ENCODE measurements around the gene JAKMIP1.
A peak's percentile ranks its signal among the peaks of the same experiment; 100 is the strongest.

The JAKMIP1 gene

DNA sequence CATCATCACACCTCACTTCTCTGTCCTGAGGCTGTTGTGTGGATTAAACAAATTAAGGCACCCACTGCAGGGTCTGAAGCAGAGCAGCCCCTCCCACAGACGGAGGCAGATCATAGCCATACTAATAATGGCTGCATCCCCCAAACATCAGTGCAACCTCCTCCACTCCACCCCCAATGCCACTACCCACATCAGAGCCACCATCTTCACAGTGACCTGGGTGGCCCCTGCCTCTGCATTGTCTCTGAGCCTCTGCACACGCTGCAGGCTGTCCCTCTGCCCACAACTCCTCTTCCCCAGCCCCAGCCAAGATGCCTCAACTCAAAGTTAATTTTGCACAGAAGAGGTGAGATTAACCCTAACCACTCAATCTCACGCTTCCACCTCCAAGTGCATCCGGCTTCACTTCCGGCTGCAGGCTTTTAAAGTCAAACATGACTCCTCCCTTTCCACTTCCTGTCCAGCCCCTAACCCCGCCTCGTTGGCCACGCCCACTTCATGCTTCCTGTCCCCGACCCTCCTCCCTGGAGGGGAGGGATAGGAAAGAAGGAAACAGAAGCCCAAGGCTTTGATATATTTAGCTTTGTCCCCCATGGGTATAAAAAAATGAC lies 22.7 kb downstream of the JAKMIP1 start:
- DNase-seq = no peak

DNA sequence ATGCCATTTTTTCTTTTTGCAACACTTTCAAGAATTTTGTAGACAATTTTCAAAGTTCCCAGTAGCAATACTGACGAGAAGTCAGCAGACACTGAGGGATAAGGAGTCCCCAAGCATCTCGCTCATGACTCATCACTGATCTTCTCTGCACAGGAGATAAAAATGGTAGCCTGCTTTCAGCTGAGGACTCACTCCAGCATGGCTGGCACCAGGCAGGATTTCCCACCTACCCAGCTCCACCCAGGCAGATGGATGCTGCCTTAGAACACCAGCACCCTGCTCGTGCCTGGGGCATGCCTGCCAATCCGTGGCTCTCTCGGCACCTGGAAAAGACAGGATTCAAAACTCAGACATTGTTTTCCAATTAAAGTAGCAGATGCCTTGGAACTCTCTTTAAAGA lies 24.9 kb downstream of the JAKMIP1 start:
- no peak for DNase-seq

DNA sequence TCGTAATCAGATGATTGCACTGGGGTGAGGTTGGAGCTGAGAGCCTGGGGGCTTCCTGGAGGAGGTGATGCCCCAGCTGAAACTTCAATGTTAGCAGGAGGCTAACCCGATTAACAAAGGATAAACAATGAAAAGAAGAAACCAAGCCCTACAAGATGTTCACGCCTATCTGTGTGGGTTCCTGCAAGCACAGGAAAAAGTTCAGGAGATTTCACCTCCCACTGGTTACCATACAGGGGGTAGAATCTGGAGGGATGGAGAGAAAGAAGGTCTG lies 27.5 kb downstream of the JAKMIP1 start:
- DNase-seq = no peak

DNA sequence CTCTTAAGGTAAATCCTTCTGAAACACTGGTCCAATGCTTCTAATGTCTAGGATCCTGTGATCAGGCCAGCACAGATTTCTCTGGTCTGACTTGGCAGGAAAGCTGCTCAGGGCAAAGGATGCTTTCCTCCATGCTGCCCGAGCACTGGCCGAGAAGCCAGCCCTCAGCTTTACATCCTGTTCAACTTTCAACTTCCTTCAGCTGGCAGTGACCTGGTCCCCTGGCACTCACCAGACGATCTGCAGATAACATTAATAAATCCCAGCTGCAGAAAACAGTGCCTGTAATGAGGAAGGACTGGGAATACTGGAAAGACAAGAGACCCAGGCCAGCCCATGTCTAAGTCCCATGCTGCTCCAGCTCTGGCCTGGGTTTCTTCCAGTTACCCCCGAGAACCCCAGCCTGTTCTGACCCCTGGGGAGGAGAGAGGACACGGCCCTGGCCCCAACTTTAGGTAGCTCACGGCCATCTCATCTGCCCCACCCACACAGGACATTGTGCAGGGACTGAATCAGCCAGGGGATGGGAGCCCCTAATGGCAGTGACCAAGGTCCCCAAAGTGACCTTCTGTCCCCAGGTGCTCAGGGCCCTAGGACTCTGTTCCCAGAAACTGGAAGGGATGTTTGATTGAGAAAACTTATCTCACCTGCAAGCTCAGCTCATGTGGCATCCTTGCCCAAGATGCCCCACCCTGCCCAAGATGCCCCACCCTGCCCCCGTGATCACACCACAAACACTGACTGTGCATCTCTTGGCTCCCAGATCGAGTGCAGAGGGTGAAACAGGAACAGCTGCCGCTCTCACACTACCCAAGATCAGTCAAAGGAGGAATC lies 28.0 kb downstream of the JAKMIP1 start:
- DNase-seq = no peak

DNA sequence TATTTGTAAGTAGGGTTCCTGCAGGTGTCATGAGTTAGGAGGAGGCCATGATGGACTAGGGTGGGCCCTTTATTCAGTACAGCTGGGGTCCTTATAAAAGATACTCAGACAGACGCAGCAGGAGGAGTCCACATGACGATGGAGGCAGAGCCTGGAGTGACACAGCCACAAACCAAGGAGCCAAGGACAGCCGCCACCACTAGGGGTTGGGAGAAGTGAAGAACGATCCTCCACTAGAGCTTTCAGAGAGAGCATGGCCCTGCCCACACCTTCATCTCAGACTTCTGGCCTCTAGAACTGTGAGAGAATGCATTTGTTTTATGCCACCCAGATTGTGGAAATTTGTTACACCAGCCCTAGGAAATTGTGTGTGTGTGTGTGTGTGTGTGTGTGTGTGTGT lies 31.1 kb downstream of the JAKMIP1 start:
- DNase-seq = no peak

DNA sequence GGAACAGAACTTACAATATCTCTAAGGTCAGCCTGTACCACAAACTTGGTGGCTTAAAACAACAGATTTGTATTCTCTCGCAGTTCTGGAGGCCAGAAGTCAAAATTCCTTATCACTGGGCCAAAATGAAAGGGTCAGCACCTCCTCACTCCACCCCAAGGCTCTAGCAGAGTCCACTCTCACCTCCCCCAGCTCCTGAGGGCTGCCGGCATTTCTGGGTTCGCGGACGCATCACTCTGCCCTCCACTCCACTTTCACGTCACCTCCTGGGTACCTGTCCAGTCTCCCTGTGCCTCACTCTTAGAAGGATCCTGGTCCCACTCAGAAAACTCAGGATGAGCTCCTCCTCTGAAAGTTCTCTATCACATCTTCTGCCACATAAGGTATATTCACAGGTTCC lies 34.6 kb downstream of the JAKMIP1 start:
- DNase-seq = no peak

DNA sequence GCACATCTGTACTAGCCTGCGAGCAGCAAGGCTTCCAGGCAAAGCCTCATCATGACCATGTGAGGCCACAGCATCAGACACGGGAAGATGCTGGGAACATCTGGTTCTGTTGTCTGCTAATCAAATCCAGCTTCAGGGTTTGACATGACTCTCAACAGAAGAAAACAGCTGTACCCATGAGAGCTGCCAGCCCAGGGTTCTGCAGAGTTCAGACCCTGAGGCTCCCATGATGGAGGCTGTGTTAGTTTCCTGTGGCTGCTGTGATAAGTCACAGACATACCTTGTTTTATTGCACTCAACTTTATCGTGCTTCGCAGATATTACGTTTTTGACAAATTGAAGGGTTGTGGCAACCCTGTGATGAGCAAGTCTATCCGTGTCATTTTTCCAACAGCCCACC lies 37.5 kb downstream of the JAKMIP1 start:
- no peak for DNase-seq

DNA sequence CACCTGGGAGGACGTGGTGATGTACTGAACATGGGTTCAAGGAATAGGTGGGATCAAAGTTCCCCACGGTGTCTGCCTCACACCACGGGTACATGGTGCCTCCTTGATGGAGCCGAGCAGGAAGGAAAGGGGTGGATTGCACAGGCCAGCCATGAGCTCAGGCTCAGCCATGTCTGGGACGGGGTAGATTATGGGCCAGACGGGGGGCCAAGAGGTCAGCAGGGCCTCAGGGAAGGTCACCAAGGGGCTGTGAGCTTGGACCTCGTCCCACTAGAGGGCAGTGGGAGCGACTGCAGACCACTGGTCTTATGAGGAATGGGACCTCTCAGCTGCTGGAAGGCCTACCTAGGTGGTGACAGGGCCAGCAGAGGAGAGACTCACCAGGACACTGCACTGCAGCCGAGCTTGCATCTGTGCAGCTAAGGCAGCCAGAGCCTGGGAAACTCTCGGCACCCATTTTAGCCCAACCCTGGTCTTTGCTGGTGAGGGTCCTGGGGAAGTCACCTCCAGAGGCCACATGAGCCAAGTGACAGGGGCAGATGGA lies 38.4 kb downstream of the JAKMIP1 start:
- no peak for DNase-seq

DNA sequence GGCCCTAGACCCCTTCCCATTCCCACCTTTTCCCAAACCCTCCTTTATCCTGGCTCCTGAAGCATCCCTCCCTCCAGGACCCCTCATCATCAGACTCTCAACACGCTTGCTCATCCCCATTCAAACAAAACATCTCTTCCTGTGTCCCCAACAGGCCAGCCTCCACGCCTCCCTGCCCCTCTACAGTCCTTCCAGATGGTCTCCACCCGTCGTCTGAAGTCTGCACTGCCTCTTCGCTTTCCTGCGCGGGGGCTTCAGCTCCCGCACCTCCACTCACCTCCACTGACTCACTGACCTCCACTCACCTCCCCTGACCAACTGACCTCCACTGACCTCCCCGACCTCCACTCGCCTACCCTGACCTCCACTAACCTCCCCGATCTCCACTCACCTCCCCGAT lies 39.8 kb downstream of the JAKMIP1 start:
- no peak for DNase-seq

DNA sequence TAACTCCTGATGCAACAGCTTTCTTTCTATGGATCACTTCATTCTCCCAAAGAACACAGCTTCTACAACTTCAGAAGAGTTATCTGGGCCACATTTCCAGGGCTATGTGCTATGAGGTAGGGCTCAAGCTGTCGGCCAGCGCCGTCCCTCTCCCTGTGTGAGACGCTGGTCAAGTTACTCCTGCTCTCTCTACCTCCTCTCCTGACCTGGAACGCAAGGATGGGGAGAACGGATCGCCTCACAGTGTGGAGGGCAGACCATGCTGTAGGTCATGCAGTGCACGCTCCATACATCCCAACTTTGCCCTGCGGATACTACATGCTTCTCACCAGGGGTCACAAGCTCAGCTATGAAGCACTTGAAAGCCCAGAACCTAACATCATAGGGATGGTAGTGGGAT lies 42.4 kb downstream of the JAKMIP1 start:
- DNase-seq = no peak

DNA sequence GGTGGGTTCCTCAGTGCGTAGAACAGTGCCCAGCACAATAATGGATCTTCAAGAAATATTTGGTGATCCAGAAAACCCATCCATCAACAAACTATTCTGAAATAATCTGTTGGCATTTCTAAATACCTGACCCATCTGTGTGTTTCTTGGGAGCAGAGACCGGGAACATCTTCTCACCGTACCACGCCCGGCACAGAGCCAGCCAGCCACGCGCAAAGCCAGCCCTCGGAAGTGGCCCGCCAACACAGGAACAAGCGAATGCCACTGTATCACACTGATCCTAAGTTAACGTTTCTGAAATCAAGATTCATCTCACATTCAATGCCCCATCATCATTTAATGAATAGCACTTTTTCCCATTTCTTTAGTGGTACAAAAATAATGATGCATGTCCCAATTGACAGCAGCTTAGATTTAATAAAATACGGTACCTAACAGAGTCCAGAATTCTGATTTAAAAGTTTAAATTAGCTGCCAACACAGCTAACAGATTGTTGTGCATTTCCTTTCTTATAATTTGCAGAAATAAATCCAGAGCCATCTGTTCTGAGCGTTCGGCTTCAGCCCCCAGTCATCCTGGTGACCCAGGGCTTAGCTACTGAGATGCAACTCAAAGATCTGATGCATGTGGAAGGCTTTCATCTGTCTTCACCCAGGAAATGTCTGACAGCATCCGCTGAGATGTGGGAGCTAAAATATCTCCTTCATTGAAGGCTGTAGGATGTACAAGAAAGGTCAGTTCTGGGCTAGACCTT lies 44.2 kb downstream of the JAKMIP1 start:
- DNase-seq = no peak

DNA sequence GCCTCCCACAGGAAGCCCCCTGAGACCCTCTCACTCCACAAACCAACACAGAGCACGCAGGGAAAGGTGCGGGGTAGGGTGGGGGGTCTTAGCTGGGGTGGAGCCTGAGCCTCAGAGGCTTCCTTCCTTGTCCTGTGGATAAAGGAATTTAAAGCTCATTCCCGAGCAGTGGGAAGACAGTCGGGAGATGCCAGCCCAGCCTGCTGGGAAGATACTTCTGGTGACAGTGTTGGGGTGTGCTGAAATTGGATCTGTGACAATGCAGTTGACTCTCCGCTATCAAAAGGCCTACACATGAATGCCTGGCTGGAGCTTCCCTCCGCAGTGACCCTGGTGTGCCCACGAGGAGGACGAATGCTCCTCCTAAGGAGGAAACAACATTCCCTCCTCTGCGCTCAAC lies 45.5 kb downstream of the JAKMIP1 start:
- no peak for DNase-seq

DNA sequence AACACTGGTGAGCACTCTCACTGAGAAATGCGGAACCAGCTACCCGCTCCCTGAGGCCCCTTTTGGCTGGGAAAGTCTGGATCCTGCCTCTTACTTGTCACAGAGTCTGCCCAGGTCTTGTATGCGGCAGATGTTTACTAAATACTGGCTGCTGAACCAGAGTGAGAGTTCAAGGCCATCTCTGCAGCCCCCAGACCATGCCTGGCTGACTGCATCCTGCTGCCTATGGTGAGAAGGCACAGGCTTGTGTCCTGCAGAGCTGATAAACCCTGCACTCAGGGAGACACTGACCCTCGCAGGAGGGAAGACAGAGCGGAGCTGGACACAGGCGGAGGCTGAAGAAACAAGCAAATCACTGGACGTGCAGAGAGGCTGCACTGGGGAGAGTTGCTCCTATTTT lies 46.5 kb downstream of the JAKMIP1 start:
- peak; percentile 35 for DNase-seq

DNA sequence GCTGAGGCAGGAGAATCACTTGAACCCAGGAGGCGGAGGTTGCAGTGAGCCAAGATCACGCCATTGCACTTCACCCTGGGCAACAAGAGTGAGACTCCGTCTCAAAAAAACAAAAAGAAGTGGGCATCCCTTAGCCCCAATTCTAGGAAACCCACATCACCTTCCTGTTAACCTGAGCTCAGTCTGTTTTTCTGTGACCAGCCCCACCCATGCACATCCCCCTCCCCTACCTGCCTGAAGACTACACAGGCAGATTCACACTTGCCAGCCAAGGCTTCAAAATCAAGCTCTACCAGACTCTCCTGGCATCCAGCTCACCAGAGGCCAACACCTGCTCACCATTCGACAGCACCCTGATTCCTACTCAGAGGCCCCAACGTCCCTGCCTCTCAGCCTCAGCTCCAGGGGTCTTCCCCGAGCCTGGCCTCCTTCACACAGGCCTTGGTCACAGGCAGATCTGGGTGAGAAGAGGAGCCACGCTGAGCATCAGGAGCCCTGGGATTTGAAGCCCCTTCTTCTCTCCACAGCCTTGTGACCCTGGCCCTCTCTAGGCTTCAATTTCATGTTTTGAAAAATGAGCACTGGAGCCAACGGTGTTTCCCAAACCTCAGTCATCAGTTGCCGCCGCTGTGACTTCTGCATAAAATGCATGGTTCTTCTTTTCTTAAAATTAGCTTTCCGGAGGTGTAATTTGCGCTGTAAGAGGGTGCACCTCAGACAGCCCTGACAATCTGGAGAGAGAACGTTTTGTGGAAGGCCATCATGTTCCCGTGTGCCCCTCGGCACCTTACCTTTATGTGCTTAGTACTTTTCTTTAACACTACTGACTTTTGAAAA lies 47.3 kb downstream of the JAKMIP1 start:
- no peak for DNase-seq

DNA sequence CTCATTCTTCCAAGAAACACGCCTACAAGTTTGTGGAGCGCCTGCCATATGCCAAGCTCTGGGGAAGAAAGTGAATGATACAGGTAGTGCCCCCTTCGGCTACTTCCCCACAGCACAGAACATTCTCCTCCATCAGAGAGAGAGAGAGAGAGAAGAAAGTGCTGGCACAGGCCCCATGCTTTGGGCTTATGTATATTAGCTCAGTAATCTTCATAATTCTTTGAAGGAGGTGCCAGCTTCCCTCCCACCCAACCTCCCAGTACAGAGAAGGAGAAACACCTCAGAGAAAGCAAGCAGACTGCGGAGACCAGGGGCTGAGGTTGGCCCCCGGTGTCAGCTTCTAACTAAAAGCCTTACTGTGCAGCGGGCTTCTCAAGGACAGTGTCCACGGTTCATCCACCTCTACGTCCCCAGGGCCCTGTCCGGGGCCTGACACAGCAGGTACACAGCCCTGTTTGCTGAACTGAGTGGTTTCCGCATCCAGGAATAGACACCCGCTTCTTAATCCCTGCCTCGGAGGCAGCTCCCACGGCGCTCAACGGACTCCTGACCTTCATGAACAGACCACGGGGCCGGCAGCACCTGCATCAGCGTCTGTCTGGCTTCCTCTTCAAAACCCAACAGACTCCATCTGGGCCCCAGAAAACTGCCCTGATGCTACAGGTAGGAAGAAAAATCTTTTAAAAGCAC lies 50.2 kb downstream of the JAKMIP1 start:
- DNase-seq = no peak

DNA sequence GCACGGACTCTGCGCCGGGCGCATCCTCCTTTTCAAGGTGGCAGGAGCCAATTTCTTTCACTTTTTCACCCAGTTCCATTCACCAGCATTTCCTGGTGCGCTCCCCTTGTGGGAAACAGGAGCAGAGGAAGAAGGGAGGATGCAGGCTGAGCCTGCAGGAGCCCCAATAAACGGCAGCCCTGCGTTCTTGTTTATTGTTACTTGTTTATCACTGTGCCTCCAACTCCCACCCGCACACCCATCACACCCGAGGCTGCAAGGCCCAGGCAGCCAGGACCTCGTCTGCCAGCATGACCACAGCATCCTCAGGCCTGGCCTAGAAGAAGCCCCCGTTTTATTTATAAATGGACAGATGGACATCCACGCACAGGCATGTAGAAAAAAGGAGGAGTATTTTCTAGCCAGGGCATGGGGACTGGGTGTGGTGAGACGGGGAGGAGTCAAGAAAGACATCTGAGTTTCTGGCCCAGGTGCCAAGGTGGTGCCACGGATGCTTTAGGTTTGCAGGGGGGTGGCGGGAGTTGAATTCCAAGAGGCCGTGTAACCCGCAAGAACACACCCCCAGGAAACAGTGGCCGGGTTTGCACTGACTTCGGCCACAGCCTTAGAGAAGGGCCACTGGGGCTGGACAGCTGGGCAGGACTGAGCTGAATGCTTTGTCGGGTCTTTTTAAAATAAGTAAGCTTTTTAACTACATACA lies 51.7 kb downstream of the JAKMIP1 start:
- DNase-seq = no peak

DNA sequence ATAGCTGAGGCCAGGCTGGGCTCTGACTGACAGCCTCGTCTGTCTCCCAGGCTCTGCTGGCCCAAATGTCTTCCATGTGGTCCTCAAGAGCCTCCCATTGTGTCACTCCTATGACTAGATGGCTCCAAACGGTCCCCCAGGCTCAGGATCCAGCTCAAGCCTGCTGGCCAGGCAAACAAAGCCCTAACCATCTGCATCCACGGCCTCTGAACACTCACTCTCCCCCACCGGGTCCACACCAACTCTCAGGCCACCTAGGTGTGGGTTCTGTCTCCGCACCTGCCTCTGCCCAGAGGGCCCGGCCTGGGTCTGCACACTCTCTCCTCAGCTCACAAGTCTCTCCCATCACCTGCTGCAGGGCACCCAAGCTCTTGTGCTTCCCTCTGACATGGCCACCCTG lies 52.9 kb downstream of the JAKMIP1 start:
- DNase-seq = no peak

DNA sequence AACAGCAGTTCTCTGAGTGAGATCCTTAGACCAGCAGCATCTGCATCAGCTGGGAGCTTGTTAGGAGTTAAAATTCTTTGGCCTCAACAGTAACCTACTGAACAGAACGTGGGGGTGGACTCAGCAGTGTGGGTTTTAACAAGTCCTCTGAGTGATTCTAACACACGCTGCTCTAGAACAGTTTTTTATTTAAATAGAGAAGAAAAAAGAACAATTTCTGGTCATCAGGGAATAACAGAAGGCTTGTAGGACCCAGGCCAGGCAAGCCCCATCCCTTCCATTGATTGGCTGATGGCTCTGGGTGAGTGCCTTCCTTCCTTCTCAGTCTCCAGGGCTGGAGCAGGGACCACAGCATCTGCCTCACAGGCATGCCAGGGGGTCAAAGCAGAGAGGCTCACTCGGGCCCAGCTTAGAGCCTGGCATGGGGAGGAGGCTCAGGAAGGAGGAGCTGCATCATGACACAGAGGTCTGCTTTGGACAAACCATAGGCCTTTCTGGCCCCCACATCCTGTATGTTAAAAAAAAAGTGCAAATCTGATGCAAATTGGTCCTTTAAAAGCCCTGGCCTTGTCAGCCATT lies 56.7 kb downstream of the JAKMIP1 start:
- no peak for DNase-seq

DNA sequence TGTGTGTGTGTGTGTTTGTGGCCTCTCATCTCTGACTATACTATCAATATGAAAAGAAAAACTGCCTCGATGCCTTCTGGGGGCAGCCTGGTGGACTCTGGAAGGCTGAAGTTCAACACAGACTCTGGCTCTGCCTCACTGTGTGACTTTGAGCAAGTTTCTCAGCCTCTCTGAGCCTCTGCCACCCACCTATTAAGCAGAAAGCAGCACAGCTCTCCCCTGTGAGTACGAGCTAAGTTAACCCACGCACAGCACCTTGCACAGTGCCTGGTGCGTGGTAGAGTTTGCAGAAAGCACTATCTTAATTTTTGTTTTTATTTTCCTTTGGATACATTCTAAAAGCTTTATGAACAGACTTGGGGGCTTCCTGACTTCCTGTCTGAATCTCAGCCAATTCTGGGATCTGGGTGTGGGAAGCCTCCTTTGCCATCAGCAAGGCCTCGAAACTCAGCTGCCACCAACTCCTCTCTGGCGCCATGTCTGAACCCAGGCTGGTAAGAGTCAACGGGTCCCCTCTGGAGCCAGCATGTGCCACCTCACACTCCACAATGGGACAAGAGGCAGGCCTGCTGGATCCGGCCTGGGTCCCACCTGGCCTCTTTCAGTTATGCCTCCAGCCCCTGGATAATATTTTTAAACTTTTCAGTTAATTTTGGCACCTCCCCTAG lies 57.3 kb downstream of the JAKMIP1 start:
- no peak for DNase-seq

DNA sequence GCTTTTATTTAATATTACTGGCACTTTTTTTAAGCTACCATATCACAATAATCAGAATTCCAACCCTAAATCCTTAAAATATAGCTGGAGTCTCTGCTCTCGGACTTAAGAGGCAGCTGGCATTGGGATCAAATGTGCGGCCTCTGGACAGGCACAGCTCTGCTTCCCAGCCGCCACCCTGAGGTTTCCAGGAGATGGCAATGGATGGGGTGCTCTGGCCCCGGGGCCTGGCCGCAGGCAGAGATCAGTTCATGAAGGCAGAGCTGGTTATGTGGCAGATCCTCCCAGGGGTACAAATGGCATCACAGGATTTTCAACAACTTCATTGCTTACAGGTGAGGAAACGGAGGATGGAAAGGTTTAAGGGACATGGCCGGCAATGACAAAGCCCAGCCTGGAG lies 57.8 kb downstream of the JAKMIP1 start:
- DNase-seq = no peak

DNA sequence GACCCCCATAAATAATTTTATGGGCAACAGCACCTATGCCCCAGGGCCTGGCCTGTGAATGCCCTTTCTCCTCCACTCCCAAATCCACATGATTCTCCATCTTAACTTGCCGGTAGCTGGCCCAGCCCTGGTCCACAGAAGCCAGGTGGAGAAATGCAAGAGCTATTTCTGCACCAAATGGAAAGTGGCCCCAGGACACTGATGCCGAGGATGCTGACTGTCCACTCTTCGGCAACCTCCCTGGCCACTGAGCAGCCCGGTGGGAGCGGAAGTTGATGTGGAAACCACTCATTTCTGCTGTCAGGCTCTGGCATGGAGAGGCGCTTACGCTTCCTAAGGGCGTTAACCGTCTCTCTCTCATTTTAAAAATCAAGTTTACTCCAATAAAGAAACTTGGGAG lies 58.8 kb downstream of the JAKMIP1 start:
- DNase-seq = no peak

All from retina (tissue), 1 donor.